ENCODE measurements around the gene PRKAB2.

DNA sequence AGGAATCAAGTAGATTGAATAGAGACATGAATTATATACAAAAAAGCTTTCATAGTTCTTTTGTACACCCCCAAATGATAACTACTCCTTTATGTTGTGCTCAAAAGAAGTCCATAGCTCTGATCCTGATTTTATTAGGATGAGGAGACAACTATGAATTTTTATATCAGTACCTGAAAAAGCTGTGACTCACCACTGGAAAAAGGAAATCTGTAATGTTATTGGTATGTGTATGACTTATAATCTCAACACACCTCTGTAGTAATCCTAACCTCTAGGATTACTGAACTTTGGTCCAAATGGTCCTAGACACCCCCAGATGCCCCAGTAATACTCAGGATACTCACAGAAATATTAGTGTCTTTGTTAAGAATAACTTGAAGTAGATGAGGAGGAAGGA, 10.2 kb downstream of the PRKAB2 start:
- TF ChIP-seq, protein P1, sequence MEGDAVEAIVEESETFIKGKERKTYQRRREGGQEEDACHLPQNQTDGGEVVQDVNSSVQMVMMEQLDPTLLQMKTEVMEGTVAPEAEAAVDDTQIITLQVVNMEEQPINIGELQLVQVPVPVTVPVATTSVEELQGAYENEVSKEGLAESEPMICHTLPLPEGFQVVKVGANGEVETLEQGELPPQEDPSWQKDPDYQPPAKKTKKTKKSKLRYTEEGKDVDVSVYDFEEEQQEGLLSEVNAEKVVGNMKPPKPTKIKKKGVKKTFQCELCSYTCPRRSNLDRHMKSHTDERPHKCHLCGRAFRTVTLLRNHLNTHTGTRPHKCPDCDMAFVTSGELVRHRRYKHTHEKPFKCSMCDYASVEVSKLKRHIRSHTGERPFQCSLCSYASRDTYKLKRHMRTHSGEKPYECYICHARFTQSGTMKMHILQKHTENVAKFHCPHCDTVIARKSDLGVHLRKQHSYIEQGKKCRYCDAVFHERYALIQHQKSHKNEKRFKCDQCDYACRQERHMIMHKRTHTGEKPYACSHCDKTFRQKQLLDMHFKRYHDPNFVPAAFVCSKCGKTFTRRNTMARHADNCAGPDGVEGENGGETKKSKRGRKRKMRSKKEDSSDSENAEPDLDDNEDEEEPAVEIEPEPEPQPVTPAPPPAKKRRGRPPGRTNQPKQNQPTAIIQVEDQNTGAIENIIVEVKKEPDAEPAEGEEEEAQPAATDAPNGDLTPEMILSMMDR (IDR thresholded peaks at IDR 0.05), result no peak
- no peak for TF ChIP-seq POLR2A (IDR thresholded peaks at IDR 0.05)

All from stomach (tissue), 4 donors.